Panc1 (cell line): ENCODE results near the gene MSLN. TPM values are rescaled to one million over a fixed set of nuclear protein-coding genes. Genes with fewer than 3 reads are reported as not detected.

Experiments used
- ATAC-seq: fragments of 200-7000 bp; cut with Tn5 transposase; 2 replicates; pipeline ENCODE4 v1.9.1; 2020; ENCODE audit warnings: mild to moderate bottlenecking, moderate library complexity
- BruUV-seq: library from RNA; stranded (reverse); fragments of 400-500 nt; replicated peaks from 2 replicates; lab custom pipeline; 2021; lab: Mats Ljungman, UMichigan
- CTCF ChIA-PET: fragments of 300-600 bp; sonication (Branson Sonifier 250); formaldehyde crosslinking; loops from one replicate; lab custom pipeline; 2022; ENCODE audit warnings: antibody characterized with exemption; lab: Charles Lee
- POLR2A ChIA-PET: fragments of 300-600 bp; sonication (Branson Sonifier 250); formaldehyde crosslinking; loops from one replicate; lab custom pipeline; 2022; ENCODE audit warnings: antibody characterized with exemption; lab: Charles Lee
- DNase-seq: peaks from one replicate; pipeline ENCODE4 v3.0.0-alpha.2; 2010; ENCODE audit warnings: low read depth, low spot score
- H3K27ac ChIP-seq: 2 replicates; pipeline ENCODE4 v1.5.1; 2011; ENCODE audit warnings: mild to moderate bottlenecking, low read length, inconsistent platforms
- H3K27me3 ChIP-seq: fragments of 200-500 bp; sonication (Bioruptor generic); 2 replicates; pipeline ENCODE4 v1.6.0; 2014; ENCODE audit warnings: low read length, inconsistent platforms; ENCODE audit not compliant: control insufficient read depth, insufficient read depth
- H3K36me3 ChIP-seq: fragments of 200-500 bp; sonication (Bioruptor generic); 2 replicates; pipeline ENCODE4 v1.5.1; 2014; ENCODE audit warnings: inconsistent platforms, mild to moderate bottlenecking, low read length, moderate library complexity; ENCODE audit not compliant: control insufficient read depth, insufficient read depth
- H3K4me1 ChIP-seq: 2 replicates; pipeline ENCODE4 v1.5.1; 2011; ENCODE audit warnings: inconsistent platforms, mild to moderate bottlenecking, low read length, moderate library complexity; ENCODE audit not compliant: control insufficient read depth, insufficient read depth
- H3K4me3 ChIP-seq, 2 experiments: 2 replicates each; pipeline ENCODE4 v1.5.1; 2011 to 2012; ENCODE audit warnings: low read depth in 2 of 2, low read length in 2 of 2, mild to moderate bottlenecking in 2 of 2, inconsistent platforms in 1 of 2, moderate library complexity in 1 of 2
- H3K9me3 ChIP-seq: fragments of 200-500 bp; sonication (Bioruptor generic); 2 replicates; pipeline ENCODE4 v1.5.1; 2014; ENCODE audit warnings: low read depth, mild to moderate bottlenecking, inconsistent platforms, low read length, moderate library complexity; ENCODE audit not compliant: control insufficient read depth, insufficient read depth
- POLR2AphosphoS5 ChIP-seq: IDR thresholded peaks from 2 replicates; pipeline ENCODE4 v1.6.1; 2012; ENCODE audit warnings: mild to moderate bottlenecking, low read depth, low read length, moderate library complexity
- SIN3A ChIP-seq: IDR thresholded peaks from 2 replicates; pipeline ENCODE4 v1.6.1; 2012; ENCODE audit warnings: low read depth, mild to moderate bottlenecking, low read length, moderate library complexity, borderline replicate concordance; ENCODE audit not compliant: insufficient read depth
- TCF7L2 ChIP-seq: IDR thresholded peaks from 2 replicates; pipeline ENCODE4 v1.6.1; 2011; ENCODE audit warnings: mild to moderate bottlenecking, low read depth, low read length, inconsistent platforms
- in situ Hi-C: cut with HindIII; loops from 2 replicates; pipeline ENCODE4 v1.10.0; 2016; ENCODE audit warnings: low sequenced_read_pairs, low pct_unique_long_range_greater_than_20kb
- intact Hi-C: fragments of 100-400 bp; cut with micrococcal nuclease; formaldehyde crosslinking; loops from one replicate; pipeline ENCODE4 v1.10.0; 2022; ENCODE audit not compliant: unreplicated experiment
- total RNA-seq: library from RNA; stranded (reverse); gene quantifications from one replicate; pipeline ENCODE4 v1.2.1, GENCODE V29; 2021; ENCODE audit not compliant: unreplicated experiment
- TF ChIP-seq, protein P1 (sequence below): fragments of 450-650 bp; IDR thresholded peaks from 2 replicates; pipeline ENCODE4 v1.5.1; 2017; ENCODE audit warnings: mild to moderate bottlenecking
- TF ChIP-seq, protein P2 (sequence below), 2 experiments: IDR thresholded peaks; 2 replicates each; pipeline ENCODE4 v1.6.1; 2011 to 2012; ENCODE audit warnings: low read depth in 2 of 2, control low read depth in 1 of 2, low read length in 1 of 2, mild to moderate bottlenecking in 1 of 2, moderate library complexity in 1 of 2; ENCODE audit not compliant: insufficient read depth in 1 of 2

Gene MSLN
- total RNA-seq, 1 experiment from 2014 or later, result 1.1 TPM

DNA sequence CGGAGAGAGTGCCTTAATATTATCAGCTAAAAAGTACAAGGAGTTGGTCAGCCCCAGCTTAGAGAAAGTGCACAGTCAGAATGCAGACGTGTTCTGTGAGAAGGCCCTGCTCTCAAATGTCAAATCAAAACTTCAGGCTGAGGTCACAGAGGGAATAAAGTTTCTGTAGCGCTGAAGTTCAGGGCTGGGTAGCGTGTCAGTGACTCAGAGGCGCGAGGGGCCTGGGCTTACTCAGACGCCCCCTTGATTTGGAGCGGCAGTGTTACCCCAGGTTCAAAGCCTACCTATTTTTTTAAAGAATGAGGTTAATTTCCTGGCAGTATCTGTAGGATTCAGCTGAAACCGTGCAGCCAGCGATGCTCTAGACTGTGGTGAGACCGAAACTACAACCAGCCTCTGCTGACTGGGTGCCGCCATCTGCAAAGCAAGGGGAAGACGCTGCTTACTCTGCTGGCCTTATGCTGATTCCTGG, 24.5 kb upstream of the MSLN start:
- CTCF ChIA-PET, result interaction anchor here (0.6 kb wide), 1 partner anchor 12 kb away, joined by 6 read pairs; no protein-coding TSS in a partner anchor
- Histone ChIP-seq H3K27ac (no peak overlapping the region), H3K9me3 (no peaks in the 10 kb centered on the region), H3K4me1 (peaks cover 8% of the 10 kb centered on the region; the same call in 1 of the 2 replicates), H3K27me3 (no peaks in the 10 kb centered on the region), H3K36me3 (peaks cover 5% of the 10 kb centered on the region), H3K4me3 (no peak overlapping the region)
- no peak for TF ChIP-seq SIN3A
- no peak for TF ChIP-seq TCF7L2
- DNase-seq (no peak), ATAC-seq (no peak)
- in situ Hi-C loops (no loop called here), intact Hi-C loops (no loop called here)
- no TSS peak for BruUV-seq
- POLR2A ChIA-PET, result no interaction called here

DNA sequence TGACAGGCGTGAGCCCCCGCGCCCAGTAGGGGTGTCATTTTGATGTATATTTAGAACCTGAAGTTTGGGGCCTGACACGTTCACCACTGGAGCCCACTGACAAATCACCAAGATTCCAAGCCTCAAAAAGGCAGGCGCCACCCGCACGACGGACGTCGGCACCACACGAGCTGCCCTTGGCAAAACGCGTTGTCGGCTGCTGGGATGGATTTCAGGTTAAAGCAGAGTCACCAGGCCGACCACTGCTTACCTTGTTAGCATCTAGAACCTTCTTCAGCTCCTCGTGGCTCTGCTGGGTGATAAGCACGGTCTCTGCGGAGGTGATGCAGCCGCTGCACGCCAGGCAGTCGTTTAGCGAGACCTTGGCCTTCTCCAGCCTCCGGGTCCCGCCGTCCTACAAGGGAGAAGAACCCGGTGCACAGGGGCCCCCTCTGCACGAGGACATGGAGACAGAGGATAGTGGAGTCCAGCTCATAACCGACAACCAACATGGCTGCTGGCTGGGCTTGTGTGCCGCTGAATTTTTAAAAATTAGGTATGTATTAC, 23.5 kb upstream of the MSLN start:
- ATAC-seq (no peak), DNase-seq (no peak)
- no peak overlapping the region for H3K27ac ChIP-seq
- in situ Hi-C loops (no loop called here), intact Hi-C loops (no loop called here)
- no peaks in the 10 kb centered on the region for H3K27me3 ChIP-seq
- no peak overlapping the region for H3K4me3 ChIP-seq
- peaks cover 5% of the 10 kb centered on the region for H3K36me3 ChIP-seq
- TF ChIP-seq, protein P1, sequence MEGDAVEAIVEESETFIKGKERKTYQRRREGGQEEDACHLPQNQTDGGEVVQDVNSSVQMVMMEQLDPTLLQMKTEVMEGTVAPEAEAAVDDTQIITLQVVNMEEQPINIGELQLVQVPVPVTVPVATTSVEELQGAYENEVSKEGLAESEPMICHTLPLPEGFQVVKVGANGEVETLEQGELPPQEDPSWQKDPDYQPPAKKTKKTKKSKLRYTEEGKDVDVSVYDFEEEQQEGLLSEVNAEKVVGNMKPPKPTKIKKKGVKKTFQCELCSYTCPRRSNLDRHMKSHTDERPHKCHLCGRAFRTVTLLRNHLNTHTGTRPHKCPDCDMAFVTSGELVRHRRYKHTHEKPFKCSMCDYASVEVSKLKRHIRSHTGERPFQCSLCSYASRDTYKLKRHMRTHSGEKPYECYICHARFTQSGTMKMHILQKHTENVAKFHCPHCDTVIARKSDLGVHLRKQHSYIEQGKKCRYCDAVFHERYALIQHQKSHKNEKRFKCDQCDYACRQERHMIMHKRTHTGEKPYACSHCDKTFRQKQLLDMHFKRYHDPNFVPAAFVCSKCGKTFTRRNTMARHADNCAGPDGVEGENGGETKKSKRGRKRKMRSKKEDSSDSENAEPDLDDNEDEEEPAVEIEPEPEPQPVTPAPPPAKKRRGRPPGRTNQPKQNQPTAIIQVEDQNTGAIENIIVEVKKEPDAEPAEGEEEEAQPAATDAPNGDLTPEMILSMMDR, result no peak
- TF ChIP-seq, protein P2, sequence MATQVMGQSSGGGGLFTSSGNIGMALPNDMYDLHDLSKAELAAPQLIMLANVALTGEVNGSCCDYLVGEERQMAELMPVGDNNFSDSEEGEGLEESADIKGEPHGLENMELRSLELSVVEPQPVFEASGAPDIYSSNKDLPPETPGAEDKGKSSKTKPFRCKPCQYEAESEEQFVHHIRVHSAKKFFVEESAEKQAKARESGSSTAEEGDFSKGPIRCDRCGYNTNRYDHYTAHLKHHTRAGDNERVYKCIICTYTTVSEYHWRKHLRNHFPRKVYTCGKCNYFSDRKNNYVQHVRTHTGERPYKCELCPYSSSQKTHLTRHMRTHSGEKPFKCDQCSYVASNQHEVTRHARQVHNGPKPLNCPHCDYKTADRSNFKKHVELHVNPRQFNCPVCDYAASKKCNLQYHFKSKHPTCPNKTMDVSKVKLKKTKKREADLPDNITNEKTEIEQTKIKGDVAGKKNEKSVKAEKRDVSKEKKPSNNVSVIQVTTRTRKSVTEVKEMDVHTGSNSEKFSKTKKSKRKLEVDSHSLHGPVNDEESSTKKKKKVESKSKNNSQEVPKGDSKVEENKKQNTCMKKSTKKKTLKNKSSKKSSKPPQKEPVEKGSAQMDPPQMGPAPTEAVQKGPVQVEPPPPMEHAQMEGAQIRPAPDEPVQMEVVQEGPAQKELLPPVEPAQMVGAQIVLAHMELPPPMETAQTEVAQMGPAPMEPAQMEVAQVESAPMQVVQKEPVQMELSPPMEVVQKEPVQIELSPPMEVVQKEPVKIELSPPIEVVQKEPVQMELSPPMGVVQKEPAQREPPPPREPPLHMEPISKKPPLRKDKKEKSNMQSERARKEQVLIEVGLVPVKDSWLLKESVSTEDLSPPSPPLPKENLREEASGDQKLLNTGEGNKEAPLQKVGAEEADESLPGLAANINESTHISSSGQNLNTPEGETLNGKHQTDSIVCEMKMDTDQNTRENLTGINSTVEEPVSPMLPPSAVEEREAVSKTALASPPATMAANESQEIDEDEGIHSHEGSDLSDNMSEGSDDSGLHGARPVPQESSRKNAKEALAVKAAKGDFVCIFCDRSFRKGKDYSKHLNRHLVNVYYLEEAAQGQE (IDR thresholded peaks at IDR 0.05; ENCODE audit: insufficient read depth in 1 of 2, low read depth in 2 of 2, low read length in 1 of 2), result no peak
- no peak for TF ChIP-seq SIN3A
- no peak for TF ChIP-seq TCF7L2
- TF ChIP-seq POLR2AphosphoS5, result no peak
- H3K9me3 ChIP-seq, result no peaks in the 10 kb centered on the region
- ChIA-PET CTCF (no interaction called here), POLR2A (no interaction called here)
- H3K4me1 ChIP-seq, result peaks cover 8% of the 10 kb centered on the region; the same call in 1 of the 2 replicates
- no TSS peak for BruUV-seq
